HCT116 (cell line): ENCODE data around the gene SC5D.

Experiments used
- EZH2 ChIP-seq: fragments of 200-600 bp; sonication (generic); IDR thresholded peaks from 2 replicates; pipeline ENCODE4 v1.6.1; 2017; ENCODE audit warnings: antibody characterized with exemption, mixed run types
- EZH2phosphoT487 ChIP-seq: fragments of 200-600 bp; IDR thresholded peaks from 2 replicates; pipeline ENCODE4 v1.6.1; 2018; ENCODE audit warnings: antibody characterized with exemption, borderline replicate concordance
- FOSL1 ChIP-seq: IDR thresholded peaks from 2 replicates; pipeline ENCODE4 v1.6.1; 2012; ENCODE audit warnings: low read depth
- JUND ChIP-seq: IDR thresholded peaks from 2 replicates; pipeline ENCODE4 v1.6.1; 2012
- SRF ChIP-seq: IDR thresholded peaks from 2 replicates; pipeline ENCODE4 v1.6.1; 2012; ENCODE audit warnings: low read depth
- YY1 ChIP-seq: IDR thresholded peaks from 2 replicates; pipeline ENCODE4 v1.6.1; 2011; ENCODE audit warnings: low read length, low read depth, moderate library complexity, mild to moderate bottlenecking; ENCODE audit not compliant: insufficient replicate concordance; ENCODE audit errors: extremely low read depth
- TF ChIP-seq, protein P1 (sequence below), 3 experiments: fragments of 200-600 bp in 1 of 3; sonication (generic) in 1 of 3; IDR thresholded peaks in 2 of 3; conservative IDR thresholded peaks in 1 of 3; 2 replicates each; pipeline ENCODE4 v1.5.1; 2012 to 2017; ENCODE audit warnings: low read depth in 2 of 3, low read length in 2 of 3, antibody characterized with exemption in 1 of 3, borderline replicate concordance in 1 of 3, control low read depth in 1 of 3, mild to moderate bottlenecking in 1 of 3, mixed read lengths in 1 of 3, mixed run types in 1 of 3, moderate library complexity in 1 of 3; ENCODE audit not compliant: insufficient read depth in 1 of 3

DNA sequence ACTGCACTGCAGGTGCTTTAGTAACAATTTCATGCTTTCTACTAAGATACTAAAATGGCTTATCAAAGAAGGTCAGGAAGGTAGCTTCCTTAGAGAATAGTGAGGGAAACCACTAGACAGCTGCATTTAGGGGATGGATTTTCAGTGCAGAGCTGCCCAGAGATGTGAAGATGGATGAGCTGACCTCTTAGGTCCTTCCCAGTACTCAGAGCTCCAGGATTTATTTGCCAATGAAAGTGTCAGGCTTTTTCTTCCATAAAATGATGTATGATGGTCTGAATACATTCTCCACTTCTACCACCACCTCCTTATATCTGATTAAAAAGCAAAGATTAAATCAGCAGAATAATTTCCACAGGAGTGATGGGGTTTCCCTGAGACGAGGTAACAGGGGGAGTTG, 35.0 kb downstream of the SC5D start:
- TF ChIP-seq JUND (no peak), EZH2 (no peak), FOSL1 (no peak), SRF (no peak), EZH2phosphoT487 (no peak), YY1 (no peak)
- TF ChIP-seq, protein P1, sequence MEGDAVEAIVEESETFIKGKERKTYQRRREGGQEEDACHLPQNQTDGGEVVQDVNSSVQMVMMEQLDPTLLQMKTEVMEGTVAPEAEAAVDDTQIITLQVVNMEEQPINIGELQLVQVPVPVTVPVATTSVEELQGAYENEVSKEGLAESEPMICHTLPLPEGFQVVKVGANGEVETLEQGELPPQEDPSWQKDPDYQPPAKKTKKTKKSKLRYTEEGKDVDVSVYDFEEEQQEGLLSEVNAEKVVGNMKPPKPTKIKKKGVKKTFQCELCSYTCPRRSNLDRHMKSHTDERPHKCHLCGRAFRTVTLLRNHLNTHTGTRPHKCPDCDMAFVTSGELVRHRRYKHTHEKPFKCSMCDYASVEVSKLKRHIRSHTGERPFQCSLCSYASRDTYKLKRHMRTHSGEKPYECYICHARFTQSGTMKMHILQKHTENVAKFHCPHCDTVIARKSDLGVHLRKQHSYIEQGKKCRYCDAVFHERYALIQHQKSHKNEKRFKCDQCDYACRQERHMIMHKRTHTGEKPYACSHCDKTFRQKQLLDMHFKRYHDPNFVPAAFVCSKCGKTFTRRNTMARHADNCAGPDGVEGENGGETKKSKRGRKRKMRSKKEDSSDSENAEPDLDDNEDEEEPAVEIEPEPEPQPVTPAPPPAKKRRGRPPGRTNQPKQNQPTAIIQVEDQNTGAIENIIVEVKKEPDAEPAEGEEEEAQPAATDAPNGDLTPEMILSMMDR (IDR thresholded peaks at IDR 0.05 in 2 of 3, conservative IDR thresholded peaks at IDR 0.05 in 1 of 3; ENCODE audit: borderline replicate concordance in 1 of 3, insufficient read depth in 1 of 3, low read depth in 2 of 3, low read length in 2 of 3): no peak
